ENCODE measurements around the gene AGO1.
A peak's percentile ranks its signal among the peaks of the same experiment; 100 is the strongest.

The AGO1 gene

DNA sequence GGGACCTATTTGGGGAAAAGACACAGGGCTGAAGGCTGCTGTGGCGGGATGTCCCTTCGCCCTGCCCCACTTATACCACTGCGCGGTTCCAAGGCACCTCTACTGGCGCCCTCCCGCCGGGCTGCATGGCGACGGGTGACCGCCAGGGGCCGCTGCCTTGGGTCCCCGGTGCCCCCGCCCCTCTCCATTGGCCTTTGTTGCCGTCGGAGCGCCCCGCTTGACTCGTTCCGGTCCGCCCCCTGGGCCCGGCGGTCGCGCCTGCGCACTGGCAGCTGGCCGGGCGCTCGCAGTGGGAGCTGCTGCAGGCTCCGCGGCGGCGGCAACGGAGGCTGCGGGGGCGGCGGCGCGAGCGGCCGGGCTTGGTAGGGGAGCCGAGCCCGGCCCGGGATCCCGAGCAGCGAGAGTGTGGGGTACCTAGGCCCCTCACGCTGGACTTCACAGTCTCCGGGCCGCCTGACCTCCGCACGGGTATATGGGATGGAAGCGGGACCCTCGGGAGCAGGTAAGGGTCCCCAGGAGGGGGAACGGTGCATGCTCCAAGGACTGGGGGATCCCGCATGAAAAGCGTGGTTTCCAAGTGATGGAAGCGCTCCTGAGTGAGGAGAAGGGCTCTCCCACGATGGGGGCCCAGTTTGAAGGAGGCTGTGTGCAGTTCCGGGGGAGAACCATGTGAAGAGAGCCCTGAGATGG, at the start of gene AGO1:
Gene AGO1 (plus strand): TSS at position 265 of the 690 bp plus-strand sequence. CDS start 213 bp downstream, at position 478.
- TF ChIP-seq, protein P1, sequence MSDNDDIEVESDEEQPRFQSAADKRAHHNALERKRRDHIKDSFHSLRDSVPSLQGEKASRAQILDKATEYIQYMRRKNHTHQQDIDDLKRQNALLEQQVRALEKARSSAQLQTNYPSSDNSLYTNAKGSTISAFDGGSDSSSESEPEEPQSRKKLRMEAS (IDR thresholded peaks at IDR 0.05; ENCODE audit: low read depth, low read length) = peak; percentile 42; the same call in 1 of the 2 replicates
- TF ChIP-seq POLR2A (IDR thresholded peaks at IDR 0.05; ENCODE audit: extremely low read depth, insufficient read length) (peak; percentile 83), MYC (IDR thresholded peaks at IDR 0.05; ENCODE audit: low read depth, low read length) (peak; percentile 59; the same call in 1 of the 2 replicates)
- TF ChIP-seq, protein P2, sequence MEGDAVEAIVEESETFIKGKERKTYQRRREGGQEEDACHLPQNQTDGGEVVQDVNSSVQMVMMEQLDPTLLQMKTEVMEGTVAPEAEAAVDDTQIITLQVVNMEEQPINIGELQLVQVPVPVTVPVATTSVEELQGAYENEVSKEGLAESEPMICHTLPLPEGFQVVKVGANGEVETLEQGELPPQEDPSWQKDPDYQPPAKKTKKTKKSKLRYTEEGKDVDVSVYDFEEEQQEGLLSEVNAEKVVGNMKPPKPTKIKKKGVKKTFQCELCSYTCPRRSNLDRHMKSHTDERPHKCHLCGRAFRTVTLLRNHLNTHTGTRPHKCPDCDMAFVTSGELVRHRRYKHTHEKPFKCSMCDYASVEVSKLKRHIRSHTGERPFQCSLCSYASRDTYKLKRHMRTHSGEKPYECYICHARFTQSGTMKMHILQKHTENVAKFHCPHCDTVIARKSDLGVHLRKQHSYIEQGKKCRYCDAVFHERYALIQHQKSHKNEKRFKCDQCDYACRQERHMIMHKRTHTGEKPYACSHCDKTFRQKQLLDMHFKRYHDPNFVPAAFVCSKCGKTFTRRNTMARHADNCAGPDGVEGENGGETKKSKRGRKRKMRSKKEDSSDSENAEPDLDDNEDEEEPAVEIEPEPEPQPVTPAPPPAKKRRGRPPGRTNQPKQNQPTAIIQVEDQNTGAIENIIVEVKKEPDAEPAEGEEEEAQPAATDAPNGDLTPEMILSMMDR (IDR thresholded peaks at IDR 0.05; ENCODE audit: low read depth, low read length) = peak; percentile 74
- H3K4me3 ChIP-seq (ENCODE audit: low read depth, low read length) = peak within 1 kb of the TSS; percentile 90
- peak; percentile 95 for DNase-seq (ENCODE audit: low read depth)

DNA sequence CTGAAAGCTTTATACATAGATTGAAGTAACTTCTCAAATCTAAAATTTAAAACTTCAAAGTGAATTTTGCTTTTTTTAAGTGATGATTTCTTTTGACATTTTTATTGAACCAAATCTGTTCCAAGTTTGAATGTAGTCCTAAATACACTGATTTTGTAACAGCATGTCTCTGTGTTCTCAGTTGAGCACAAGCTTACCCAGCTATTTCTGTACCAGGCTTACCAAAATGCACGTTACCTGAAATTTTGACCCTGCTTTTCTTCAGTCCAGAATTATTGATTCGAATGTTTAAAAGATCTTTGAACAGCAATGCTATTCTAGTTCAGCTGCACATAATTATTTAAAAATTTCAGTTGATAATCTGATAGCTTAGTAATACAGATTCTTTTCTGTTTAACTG, 49.6 kb upstream of the AGO1 start:
- TF ChIP-seq POLR2A (IDR thresholded peaks at IDR 0.05; ENCODE audit: extremely low read depth, insufficient read length) = no peak
- no peak overlapping the region for H3K4me3 ChIP-seq (ENCODE audit: low read depth, low read length)
- DNase-seq (ENCODE audit: low read depth) = no peak

DNA sequence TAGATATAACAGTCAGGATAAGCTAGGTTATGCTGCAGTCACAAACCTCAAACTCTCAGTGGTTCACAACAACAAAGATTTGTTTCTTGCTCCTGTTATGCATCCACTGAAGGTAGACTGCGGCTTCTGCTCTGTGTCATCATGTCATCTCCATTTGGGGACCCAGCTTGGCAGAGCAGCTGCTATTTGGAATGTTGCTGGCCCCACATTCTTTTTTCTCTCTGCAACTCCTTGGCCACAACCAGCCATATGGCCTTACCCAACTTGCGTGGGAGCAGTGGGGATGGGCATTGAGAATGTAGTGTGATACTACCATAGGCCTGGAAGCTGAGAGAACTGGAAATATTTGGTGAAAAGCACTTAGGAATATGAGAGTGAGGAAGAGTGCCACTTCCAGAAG, 48.8 kb upstream of the AGO1 start:
- H3K4me3 ChIP-seq (ENCODE audit: low read depth, low read length) = no peak overlapping the region
- DNase-seq (ENCODE audit: low read depth) = no peak
- TF ChIP-seq, protein P2 (IDR thresholded peaks at IDR 0.05; ENCODE audit: low read depth, low read length) = no peak
- TF ChIP-seq POLR2A (IDR thresholded peaks at IDR 0.05; ENCODE audit: extremely low read depth, insufficient read length) (no peak), MYC (IDR thresholded peaks at IDR 0.05; ENCODE audit: low read depth, low read length) (no peak)
- TF ChIP-seq, protein P1 (IDR thresholded peaks at IDR 0.05; ENCODE audit: low read depth, low read length) = no peak

DNA sequence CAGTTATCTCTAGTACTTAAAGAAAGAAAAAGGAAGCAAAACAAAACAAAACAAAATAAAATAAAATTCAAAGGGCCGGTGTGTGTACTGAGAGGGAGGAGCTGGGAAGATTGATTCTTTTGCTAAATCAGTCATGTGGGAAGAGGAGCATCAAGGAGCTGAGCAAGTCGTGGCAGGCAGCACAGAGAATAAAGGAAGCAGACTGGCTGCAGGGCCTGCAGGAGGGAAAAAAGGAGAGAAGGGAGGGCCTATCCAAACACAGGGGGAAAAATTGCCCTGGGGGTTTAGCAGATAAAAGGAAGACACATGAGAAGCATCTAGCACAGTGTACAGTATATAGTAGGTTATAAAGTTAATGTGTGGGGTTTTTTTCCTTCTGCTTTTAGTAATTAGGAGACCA, 47.6 kb upstream of the AGO1 start:
- no peak for DNase-seq (ENCODE audit: low read depth)
- TF ChIP-seq, protein P1 (IDR thresholded peaks at IDR 0.05; ENCODE audit: low read depth, low read length) = no peak
- no peak for TF ChIP-seq MYC (IDR thresholded peaks at IDR 0.05; ENCODE audit: low read depth, low read length)
- TF ChIP-seq POLR2A (IDR thresholded peaks at IDR 0.05; ENCODE audit: extremely low read depth, insufficient read length) = no peak
- TF ChIP-seq, protein P2 (IDR thresholded peaks at IDR 0.05; ENCODE audit: low read depth, low read length) = no peak

DNA sequence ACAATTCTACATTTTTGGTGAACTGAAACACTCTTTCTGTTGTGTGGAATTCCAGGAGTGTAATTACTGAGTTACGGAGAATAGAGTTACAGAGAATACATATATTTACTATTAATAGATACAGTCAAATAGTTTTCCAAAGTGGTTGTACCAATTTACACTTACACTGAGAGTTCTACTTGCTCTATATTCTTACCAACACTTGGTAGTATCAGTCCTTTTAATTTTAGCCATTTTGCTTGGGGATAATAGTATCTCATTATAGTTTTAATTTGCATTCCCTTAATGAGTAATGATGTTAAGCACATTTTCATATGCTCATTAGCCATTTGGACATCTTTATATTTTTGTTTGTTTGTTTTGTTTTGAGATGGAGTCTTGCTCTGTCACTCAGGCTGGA, 46.3 kb upstream of the AGO1 start:
- no peak for TF ChIP-seq POLR2A (IDR thresholded peaks at IDR 0.05; ENCODE audit: extremely low read depth, insufficient read length)
- TF ChIP-seq, protein P1 (IDR thresholded peaks at IDR 0.05; ENCODE audit: low read depth, low read length) = no peak
- TF ChIP-seq, protein P2 (IDR thresholded peaks at IDR 0.05; ENCODE audit: low read depth, low read length) = no peak
- TF ChIP-seq MYC (IDR thresholded peaks at IDR 0.05; ENCODE audit: low read depth, low read length) = no peak
- no peak overlapping the region for H3K4me3 ChIP-seq (ENCODE audit: low read depth, low read length)
- no peak for DNase-seq (ENCODE audit: low read depth)

More for the DNA sequence above, 47.6 kb upstream of the AGO1 start:
- H3K4me3 ChIP-seq (ENCODE audit: low read depth, low read length) = no peak overlapping the region

DNA sequence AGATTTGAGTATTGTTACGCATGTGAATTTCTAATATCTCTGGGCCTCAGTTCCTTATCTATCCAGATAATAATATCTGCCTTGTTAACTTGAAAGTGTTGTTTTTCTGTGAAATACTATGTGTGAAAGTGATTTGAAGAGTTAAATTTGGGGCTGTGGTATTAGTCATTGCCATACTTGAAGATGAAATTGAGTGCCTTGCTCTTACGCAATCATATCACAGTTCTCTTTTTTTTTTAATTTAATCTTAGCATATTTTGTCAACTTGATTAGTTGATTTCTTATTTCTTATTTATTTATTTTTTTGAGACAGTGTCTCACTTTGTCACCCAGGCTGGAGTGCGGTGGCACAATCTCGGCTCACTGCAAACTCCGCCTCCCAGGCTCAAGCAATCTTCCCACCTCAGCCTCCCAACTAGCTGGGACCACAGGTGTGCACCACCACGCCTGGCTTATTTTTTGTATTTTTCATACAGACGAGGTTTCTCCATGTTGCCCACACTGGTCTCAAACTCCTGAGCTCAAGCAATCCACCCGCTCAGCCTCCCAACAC, 44.2 kb upstream of the AGO1 start:
- no peak overlapping the region for H3K4me3 ChIP-seq (ENCODE audit: low read depth, low read length)
- TF ChIP-seq, protein P1 (IDR thresholded peaks at IDR 0.05; ENCODE audit: low read depth, low read length) = no peak
- TF ChIP-seq POLR2A (IDR thresholded peaks at IDR 0.05; ENCODE audit: extremely low read depth, insufficient read length) (no peak), MYC (IDR thresholded peaks at IDR 0.05; ENCODE audit: low read depth, low read length) (no peak)
- TF ChIP-seq, protein P2 (IDR thresholded peaks at IDR 0.05; ENCODE audit: low read depth, low read length) = no peak
- peak; percentile 40 for DNase-seq (ENCODE audit: low read depth)

Measured in NB4 (cell line).